Measurements from ENCODE around the gene NRDC.

The NRDC gene, protein sequence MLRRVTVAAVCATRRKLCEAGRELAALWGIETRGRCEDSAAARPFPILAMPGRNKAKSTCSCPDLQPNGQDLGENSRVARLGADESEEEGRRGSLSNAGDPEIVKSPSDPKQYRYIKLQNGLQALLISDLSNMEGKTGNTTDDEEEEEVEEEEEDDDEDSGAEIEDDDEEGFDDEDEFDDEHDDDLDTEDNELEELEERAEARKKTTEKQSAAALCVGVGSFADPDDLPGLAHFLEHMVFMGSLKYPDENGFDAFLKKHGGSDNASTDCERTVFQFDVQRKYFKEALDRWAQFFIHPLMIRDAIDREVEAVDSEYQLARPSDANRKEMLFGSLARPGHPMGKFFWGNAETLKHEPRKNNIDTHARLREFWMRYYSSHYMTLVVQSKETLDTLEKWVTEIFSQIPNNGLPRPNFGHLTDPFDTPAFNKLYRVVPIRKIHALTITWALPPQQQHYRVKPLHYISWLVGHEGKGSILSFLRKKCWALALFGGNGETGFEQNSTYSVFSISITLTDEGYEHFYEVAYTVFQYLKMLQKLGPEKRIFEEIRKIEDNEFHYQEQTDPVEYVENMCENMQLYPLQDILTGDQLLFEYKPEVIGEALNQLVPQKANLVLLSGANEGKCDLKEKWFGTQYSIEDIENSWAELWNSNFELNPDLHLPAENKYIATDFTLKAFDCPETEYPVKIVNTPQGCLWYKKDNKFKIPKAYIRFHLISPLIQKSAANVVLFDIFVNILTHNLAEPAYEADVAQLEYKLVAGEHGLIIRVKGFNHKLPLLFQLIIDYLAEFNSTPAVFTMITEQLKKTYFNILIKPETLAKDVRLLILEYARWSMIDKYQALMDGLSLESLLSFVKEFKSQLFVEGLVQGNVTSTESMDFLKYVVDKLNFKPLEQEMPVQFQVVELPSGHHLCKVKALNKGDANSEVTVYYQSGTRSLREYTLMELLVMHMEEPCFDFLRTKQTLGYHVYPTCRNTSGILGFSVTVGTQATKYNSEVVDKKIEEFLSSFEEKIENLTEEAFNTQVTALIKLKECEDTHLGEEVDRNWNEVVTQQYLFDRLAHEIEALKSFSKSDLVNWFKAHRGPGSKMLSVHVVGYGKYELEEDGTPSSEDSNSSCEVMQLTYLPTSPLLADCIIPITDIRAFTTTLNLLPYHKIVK

DNA sequence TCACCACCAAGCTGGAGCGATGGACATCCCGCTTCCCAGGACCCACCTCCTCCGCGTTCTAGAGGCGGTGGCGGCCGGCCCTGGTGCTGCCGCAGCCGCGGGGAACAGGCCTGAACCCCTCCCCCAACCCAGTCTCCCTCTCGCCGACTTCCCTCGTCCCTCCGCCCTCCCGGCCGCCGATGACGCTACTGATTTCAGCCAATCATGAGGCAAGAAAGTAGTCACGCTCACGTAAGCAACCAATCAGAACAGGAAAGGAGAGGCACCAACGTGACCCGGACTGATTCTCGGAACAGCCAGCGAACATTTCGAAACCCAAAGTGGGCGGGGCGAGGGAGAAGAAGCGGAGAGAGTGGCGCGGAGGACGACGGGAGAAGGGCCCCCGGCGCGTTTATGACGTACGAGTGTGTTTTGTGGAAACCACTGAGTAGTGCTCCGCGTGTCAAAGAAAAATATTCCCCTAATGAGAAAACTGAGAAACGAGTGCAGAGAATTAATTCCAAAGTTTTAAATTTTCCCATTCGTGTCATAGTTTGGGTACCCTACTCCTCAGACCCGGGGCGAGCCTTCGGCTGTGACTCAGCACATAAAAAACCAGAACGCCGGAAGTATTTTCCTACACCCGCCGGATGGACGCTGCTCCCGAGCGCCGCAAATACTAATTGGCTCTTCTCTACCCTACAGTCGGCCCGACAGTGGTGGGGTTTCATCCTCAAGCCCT is at the start of gene NRDC:
NRDC (minus strand) TSS at position 112 of the 721 bp plus-strand sequence. CDS start 112 bp downstream, outside the sequence.
- H3K4me1 ChIP-seq (ENCODE audit: control insufficient read depth, insufficient read depth, low read length), result peaks cover 8% of the 10 kb centered on the region
- peak within 1 kb of the TSS; percentile 91 to 100 for H3K9ac ChIP-seq (ENCODE audit: low read length in 2 of 2)
- H3K4me3 ChIP-seq (ENCODE audit: low read length in 2 of 2), result peak within 1 kb of the TSS; percentile 83 to 99
- H3K9me3 ChIP-seq (ENCODE audit: control insufficient read depth in 2 of 2, low read length in 2 of 2), result no peaks in the 10 kb centered on the region
- H3K36me3 ChIP-seq (ENCODE audit: control insufficient read depth in 2 of 2, insufficient read depth in 2 of 2, low read length in 2 of 2), result no peaks in the 10 kb centered on the region
- H3K27me3 ChIP-seq (ENCODE audit: control insufficient read depth in 1 of 2, insufficient read depth in 2 of 2, low read length in 2 of 2), result peaks cover 0 to 2% of the 10 kb centered on the region in 2 donors
- peak within 1 kb of the TSS; percentile 99 for H3K27ac ChIP-seq (ENCODE audit: low read length)

DNA sequence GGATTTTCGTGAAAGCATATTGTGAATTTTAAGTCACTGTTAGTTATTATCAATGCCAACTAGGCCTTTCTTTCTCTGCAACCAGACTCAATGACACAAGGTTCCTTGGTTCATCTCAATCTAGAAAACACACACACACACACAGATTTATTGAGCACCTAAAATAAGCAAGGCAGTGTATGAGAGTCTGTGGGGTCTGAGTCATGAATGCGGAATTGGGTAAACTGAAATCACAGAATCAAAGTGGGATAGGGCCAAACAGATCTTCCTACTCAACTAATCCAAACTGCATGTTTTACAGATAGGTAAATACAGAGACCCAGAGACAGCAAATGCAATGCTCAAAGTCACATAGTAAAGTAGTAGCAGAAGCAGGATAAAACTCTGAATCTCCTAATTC is 48.5 kb upstream of the NRDC start:
- Histone ChIP-seq H3K9me3 (ENCODE audit: control insufficient read depth in 2 of 2, low read length in 2 of 2) (no peaks in the 10 kb centered on the region), H3K4me1 (ENCODE audit: control insufficient read depth, insufficient read depth, low read length) (no peaks in the 10 kb centered on the region), H3K4me3 (ENCODE audit: low read length in 2 of 2) (no peak overlapping the region), H3K9ac (ENCODE audit: low read length in 2 of 2) (no peak overlapping the region), H3K27me3 (ENCODE audit: control insufficient read depth in 1 of 2, insufficient read depth in 2 of 2, low read length in 2 of 2) (peaks cover 0 to 4% of the 10 kb centered on the region in 2 donors), H3K36me3 (ENCODE audit: control insufficient read depth in 2 of 2, insufficient read depth in 2 of 2, low read length in 2 of 2) (no peaks in the 10 kb centered on the region), H3K27ac (ENCODE audit: low read length) (no peak overlapping the region)

DNA sequence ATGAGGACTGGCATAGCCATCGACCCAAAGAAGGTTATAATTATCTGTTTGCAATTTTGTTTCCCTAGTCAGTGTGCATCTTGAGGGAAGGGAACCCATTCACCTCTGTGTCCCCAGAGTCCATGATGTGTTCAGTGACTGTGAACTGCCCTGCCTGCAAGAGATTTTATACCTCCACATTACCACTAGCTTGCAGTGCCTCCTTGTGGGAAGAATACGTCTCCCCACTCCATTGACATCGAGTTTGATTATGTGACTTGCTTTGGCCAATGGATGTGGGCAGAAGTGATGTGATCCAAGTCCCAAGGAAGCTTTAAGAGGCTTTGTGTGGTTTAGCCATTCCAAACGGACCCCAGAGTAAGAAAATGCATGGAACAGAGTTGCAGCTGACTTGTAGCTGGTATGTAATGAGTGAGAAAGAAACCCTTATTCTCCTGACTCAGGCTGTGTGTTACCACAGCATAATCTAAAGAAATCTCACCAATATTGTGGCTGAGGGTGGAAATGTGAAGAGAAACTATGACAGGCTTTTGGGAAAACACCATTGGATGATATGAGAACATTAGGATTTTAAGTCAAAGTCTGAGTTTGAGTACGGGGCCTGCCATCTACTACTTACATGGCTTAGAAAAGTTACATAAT is 47.8 kb upstream of the NRDC start:
- H3K4me1 ChIP-seq (ENCODE audit: control insufficient read depth, insufficient read depth, low read length), result no peaks in the 10 kb centered on the region
- no peaks in the 10 kb centered on the region for H3K9me3 ChIP-seq (ENCODE audit: control insufficient read depth in 2 of 2, low read length in 2 of 2)
- no peaks in the 10 kb centered on the region for H3K36me3 ChIP-seq (ENCODE audit: control insufficient read depth in 2 of 2, insufficient read depth in 2 of 2, low read length in 2 of 2)
- H3K27ac ChIP-seq (ENCODE audit: low read length), result no peak overlapping the region
- peaks cover 0 to 4% of the 10 kb centered on the region in 2 donors for H3K27me3 ChIP-seq (ENCODE audit: control insufficient read depth in 1 of 2, insufficient read depth in 2 of 2, low read length in 2 of 2)
- no peak overlapping the region for H3K4me3 ChIP-seq (ENCODE audit: low read length in 2 of 2)
- H3K9ac ChIP-seq (ENCODE audit: low read length in 2 of 2), result no peak overlapping the region

DNA sequence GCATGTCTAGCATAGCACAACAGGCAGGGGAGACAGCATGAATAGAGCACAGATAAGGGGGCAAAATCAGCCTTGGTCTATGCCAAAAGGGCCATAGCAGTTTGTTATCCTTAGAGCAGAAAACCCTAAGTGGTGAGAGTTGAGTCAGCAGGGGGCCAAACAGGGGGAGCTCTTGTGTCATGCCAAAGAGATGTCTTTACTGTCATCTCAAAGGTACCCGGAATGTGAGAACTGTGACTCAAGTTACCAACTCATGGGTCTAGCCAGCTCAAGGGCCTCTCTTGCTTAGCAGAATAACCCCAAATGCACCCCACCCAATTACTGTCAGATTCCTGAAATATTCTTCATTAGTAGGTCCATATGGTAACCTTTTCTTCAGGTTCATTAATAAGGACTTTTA is 45.9 kb upstream of the NRDC start:
- Histone ChIP-seq H3K4me1 (ENCODE audit: control insufficient read depth, insufficient read depth, low read length) (no peaks in the 10 kb centered on the region), H3K9me3 (ENCODE audit: control insufficient read depth in 2 of 2, low read length in 2 of 2) (no peaks in the 10 kb centered on the region), H3K27me3 (ENCODE audit: control insufficient read depth in 1 of 2, insufficient read depth in 2 of 2, low read length in 2 of 2) (peaks cover 0 to 8% of the 10 kb centered on the region in 2 donors), H3K36me3 (ENCODE audit: control insufficient read depth in 2 of 2, insufficient read depth in 2 of 2, low read length in 2 of 2) (no peaks in the 10 kb centered on the region), H3K27ac (ENCODE audit: low read length) (no peak overlapping the region), H3K4me3 (ENCODE audit: low read length in 2 of 2) (no peak overlapping the region), H3K9ac (ENCODE audit: low read length in 2 of 2) (no peak overlapping the region)

DNA sequence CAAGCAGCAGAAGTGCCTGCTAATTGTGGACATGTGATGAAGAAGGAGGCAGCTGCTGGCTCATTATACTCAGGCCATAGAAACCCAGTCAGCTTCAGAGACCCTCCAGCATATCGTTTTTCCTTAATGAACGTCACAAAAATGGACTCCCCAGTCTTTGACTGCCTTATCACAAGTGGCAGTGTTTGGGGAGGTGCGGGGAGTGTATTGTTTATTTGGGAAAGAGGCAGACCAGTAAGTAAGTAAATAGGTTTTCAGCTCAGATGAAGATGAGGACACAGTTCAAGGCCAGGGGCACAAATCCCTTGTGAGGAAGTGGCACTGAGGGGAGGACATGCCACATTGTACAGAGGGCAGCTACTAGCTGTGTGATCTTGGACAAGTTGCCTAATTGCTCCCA is 43.5 kb upstream of the NRDC start:
- no peak overlapping the region for H3K27ac ChIP-seq (ENCODE audit: low read length)
- H3K36me3 ChIP-seq (ENCODE audit: control insufficient read depth in 2 of 2, insufficient read depth in 2 of 2, low read length in 2 of 2), result no peaks in the 10 kb centered on the region
- no peak overlapping the region for H3K9ac ChIP-seq (ENCODE audit: low read length in 2 of 2)
- H3K9me3 ChIP-seq (ENCODE audit: control insufficient read depth in 2 of 2, low read length in 2 of 2), result no peaks in the 10 kb centered on the region
- no peaks in the 10 kb centered on the region for H3K4me1 ChIP-seq (ENCODE audit: control insufficient read depth, insufficient read depth, low read length)
- peaks cover 3 to 12% of the 10 kb centered on the region in 2 donors for H3K27me3 ChIP-seq (ENCODE audit: control insufficient read depth in 1 of 2, insufficient read depth in 2 of 2, low read length in 2 of 2)
- no peak overlapping the region for H3K4me3 ChIP-seq (ENCODE audit: low read length in 2 of 2)

DNA sequence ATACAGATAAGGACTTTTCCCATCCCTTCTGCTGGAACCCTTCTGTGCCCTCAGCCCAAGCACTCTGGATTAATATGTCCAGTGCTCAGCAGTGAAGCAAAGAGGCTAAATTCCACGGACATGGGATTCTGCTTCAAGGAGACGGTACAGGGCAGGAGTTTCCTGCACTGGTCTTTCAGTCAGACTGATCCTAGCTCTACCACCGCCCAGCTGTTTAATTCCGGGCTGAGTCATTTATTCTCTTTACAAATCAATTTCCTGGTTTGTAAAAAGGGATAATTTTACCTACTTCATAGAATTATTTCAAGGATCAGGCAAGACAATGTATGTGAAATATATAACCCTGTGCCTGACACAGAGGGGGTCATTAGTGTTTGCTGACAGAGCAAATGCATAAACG is 41.6 kb upstream of the NRDC start:
- H3K9me3 ChIP-seq (ENCODE audit: control insufficient read depth in 2 of 2, low read length in 2 of 2), result no peaks in the 10 kb centered on the region
- no peak overlapping the region for H3K27ac ChIP-seq (ENCODE audit: low read length)
- no peaks in the 10 kb centered on the region for H3K36me3 ChIP-seq (ENCODE audit: control insufficient read depth in 2 of 2, insufficient read depth in 2 of 2, low read length in 2 of 2)
- no peak overlapping the region for H3K4me3 ChIP-seq (ENCODE audit: low read length in 2 of 2)
- H3K9ac ChIP-seq (ENCODE audit: low read length in 2 of 2), result no peak overlapping the region
- H3K27me3 ChIP-seq (ENCODE audit: control insufficient read depth in 1 of 2, insufficient read depth in 2 of 2, low read length in 2 of 2), result peaks cover 3 to 14% of the 10 kb centered on the region in 2 donors
- H3K4me1 ChIP-seq (ENCODE audit: control insufficient read depth, insufficient read depth, low read length), result no peaks in the 10 kb centered on the region

DNA sequence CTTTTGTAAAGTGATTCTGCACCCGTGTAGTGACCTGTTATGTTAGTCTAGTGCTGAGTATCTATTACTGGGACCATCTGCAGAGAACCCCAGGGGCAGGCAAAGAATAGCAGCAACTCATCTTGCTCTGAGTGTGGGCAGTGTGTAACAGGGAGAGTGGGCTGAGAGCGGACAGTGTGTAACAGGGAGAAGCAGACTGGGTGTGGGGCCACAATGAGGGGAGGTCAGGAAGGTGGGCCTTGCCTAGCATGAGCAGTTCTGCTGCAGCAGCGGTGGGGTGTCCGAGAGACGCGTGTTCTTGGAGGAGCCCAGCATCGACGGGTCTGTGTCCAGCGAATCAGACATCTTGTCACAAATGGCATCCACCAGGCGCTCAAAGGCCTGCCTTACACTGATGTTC is 41.2 kb upstream of the NRDC start:
- no peaks in the 10 kb centered on the region for H3K4me1 ChIP-seq (ENCODE audit: control insufficient read depth, insufficient read depth, low read length)
- no peak overlapping the region for H3K4me3 ChIP-seq (ENCODE audit: low read length in 2 of 2)
- H3K36me3 ChIP-seq (ENCODE audit: control insufficient read depth in 2 of 2, insufficient read depth in 2 of 2, low read length in 2 of 2), result no peaks in the 10 kb centered on the region
- no peak overlapping the region for H3K27ac ChIP-seq (ENCODE audit: low read length)
- no peaks in the 10 kb centered on the region for H3K9me3 ChIP-seq (ENCODE audit: control insufficient read depth in 2 of 2, low read length in 2 of 2)
- no peak overlapping the region for H3K9ac ChIP-seq (ENCODE audit: low read length in 2 of 2)
- H3K27me3 ChIP-seq (ENCODE audit: control insufficient read depth in 1 of 2, insufficient read depth in 2 of 2, low read length in 2 of 2), result peaks cover 3 to 14% of the 10 kb centered on the region in 2 donors

DNA sequence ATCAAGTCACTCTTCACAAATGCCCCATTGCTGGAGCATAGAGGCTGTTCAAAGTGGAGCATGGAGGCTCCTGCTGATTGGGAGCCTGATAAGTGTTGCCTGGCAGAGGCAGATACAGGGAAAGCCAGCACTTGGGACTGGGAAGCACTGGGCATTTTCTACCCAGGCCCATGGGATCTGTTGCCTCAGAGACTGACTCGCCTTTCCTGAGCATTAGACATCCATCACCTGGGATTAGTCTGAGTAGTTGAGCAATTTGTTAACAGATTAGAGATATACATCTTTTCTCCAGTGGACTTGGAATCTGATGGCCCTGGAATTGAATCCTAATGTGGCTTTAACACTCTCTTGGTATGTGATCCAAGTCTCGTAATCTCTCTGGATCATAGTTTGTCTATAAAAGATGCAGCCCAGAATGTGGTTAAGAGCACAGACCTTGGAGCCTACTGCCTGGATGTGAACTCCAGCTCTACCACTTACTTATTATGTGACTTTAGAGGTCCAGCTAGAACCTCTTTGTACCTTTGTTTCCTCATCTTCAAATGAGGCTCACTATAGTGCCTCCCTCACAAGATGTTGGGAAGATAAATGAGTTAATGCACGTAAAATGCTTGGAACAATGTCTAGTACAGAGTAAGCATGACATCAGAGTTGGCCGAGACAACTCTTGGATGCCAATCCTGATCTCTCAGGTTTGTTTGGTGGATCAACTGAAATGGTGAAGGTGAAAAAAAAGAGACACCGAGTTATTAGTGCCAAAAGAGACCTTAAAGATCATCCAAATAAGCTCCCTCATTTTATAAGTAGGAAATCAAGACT is 38.3 kb upstream of the NRDC start:
- Histone ChIP-seq H3K36me3 (ENCODE audit: control insufficient read depth in 2 of 2, insufficient read depth in 2 of 2, low read length in 2 of 2) (no peaks in the 10 kb centered on the region), H3K27me3 (ENCODE audit: control insufficient read depth in 1 of 2, insufficient read depth in 2 of 2, low read length in 2 of 2) (peaks cover 3 to 12% of the 10 kb centered on the region in 2 donors), H3K4me1 (ENCODE audit: control insufficient read depth, insufficient read depth, low read length) (no peaks in the 10 kb centered on the region), H3K27ac (ENCODE audit: low read length) (no peak overlapping the region), H3K4me3 (ENCODE audit: low read length in 2 of 2) (no peak overlapping the region), H3K9ac (ENCODE audit: low read length in 2 of 2) (no peak overlapping the region), H3K9me3 (ENCODE audit: control insufficient read depth in 2 of 2, low read length in 2 of 2) (no peaks in the 10 kb centered on the region)

DNA sequence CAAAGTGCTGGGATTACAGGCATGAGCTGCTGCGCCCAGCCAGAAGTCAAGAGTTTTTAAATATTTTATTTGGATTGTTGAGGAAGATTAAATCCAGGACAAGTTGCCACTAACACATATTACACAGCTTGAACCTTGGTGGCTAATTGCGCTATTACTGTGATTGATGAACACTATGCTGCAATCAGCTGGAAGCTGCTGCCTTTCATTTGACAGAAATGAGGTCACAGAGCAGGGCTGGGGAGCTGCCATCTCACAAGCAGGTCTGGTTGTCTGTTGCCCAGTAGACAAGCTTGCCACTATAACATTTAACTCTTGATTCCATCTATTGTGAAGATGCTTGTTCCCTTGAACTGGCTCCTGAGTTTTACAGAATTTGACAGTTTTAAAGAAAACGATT is 37.4 kb upstream of the NRDC start:
- Histone ChIP-seq H3K4me1 (ENCODE audit: control insufficient read depth, insufficient read depth, low read length) (no peaks in the 10 kb centered on the region), H3K9me3 (ENCODE audit: control insufficient read depth in 2 of 2, low read length in 2 of 2) (no peaks in the 10 kb centered on the region), H3K4me3 (ENCODE audit: low read length in 2 of 2) (no peak overlapping the region), H3K27me3 (ENCODE audit: control insufficient read depth in 1 of 2, insufficient read depth in 2 of 2, low read length in 2 of 2) (peaks cover 6 to 11% of the 10 kb centered on the region in 2 donors), H3K27ac (ENCODE audit: low read length) (no peak overlapping the region), H3K9ac (ENCODE audit: low read length in 2 of 2) (no peak overlapping the region), H3K36me3 (ENCODE audit: control insufficient read depth in 2 of 2, insufficient read depth in 2 of 2, low read length in 2 of 2) (no peaks in the 10 kb centered on the region)

Data from stomach smooth muscle (tissue), 2 donors.